ENCODE data around the gene PRPSAP1.
"Not testable (repeated sequence)": the region's sequence is repeated elsewhere in the genome, so short reads cannot be mapped to it uniquely, and the experiment has no call there.

PRPSAP1 gene

GRCh38 chr17:76382803-76383545 lies 29.3 kb upstream of the PRPSAP1 start:
- DNase-seq (ENCODE audit: low read depth) = peak; percentile 51

GRCh38 chr17:76382351-76382802 lies 28.7 kb upstream of the PRPSAP1 start:
- DNase-seq (ENCODE audit: low read depth) = no peak

GRCh38 chr17:76381633-76382350 lies 28.1 kb upstream of the PRPSAP1 start:
- DNase-seq (ENCODE audit: low read depth) = no peak

- DNase-seq (ENCODE audit: low read depth) = no peak
Observed at GRCh38 chr17:76379646-76380376, 26.1 kb upstream of the PRPSAP1 start.

GRCh38 chr17:76379275-76379641 lies 25.5 kb upstream of the PRPSAP1 start:
- no peak for DNase-seq (ENCODE audit: low read depth)

- no peak for DNase-seq (ENCODE audit: low read depth)
Observed at GRCh38 chr17:76378548-76379274, 25.0 kb upstream of the PRPSAP1 start.

GRCh38 chr17:76376318-76377133 lies 22.8 kb upstream of the PRPSAP1 start:
- DNase-seq (ENCODE audit: low read depth) = no peak

- DNase-seq (ENCODE audit: low read depth) = no peak
Observed at GRCh38 chr17:76371656-76372628, 18.2 kb upstream of the PRPSAP1 start.

GRCh38 chr17:76370261-76370993 lies 16.7 kb upstream of the PRPSAP1 start:
- DNase-seq (ENCODE audit: low read depth) = no peak

GRCh38 chr17:76369804-76370203 lies 16.1 kb upstream of the PRPSAP1 start:
- DNase-seq (ENCODE audit: low read depth) = no peak

GRCh38 chr17:76369379-76369778 lies 15.7 kb upstream of the PRPSAP1 start:
- DNase-seq (ENCODE audit: low read depth) = no peak

GRCh38 chr17:76368545-76368944 lies 14.8 kb upstream of the PRPSAP1 start:
- no peak for DNase-seq (ENCODE audit: low read depth)

- no peak for DNase-seq (ENCODE audit: low read depth)
Observed at GRCh38 chr17:76367642-76368041, 13.9 kb upstream of the PRPSAP1 start.

- no peak for DNase-seq (ENCODE audit: low read depth)
Observed at GRCh38 chr17:76366247-76366646, 12.5 kb upstream of the PRPSAP1 start.

GRCh38 chr17:76365256-76365903 lies 11.7 kb upstream of the PRPSAP1 start:
- no peak for DNase-seq (ENCODE audit: low read depth)

GRCh38 chr17:76363107-76363842 lies 9.6 kb upstream of the PRPSAP1 start:
- DNase-seq (ENCODE audit: low read depth) = no peak

- no peak for DNase-seq (ENCODE audit: low read depth)
Observed at GRCh38 chr17:76360461-76360860, 6.7 kb upstream of the PRPSAP1 start.

GRCh38 chr17:76359776-76360175 lies 6.1 kb upstream of the PRPSAP1 start:
- DNase-seq (ENCODE audit: low read depth) = not testable (repeated sequence)
